GM12872 (cell line): ENCODE measurements around the gene TMA7B.

Source experiments
- TF ChIP-seq, protein P1 (sequence below): IDR thresholded peaks from 3 replicates; pipeline ENCODE4 v1.5.1; 2011; ENCODE audit warnings: low read depth, mild to moderate bottlenecking, low read length, moderate library complexity; ENCODE audit not compliant: insufficient read depth

TMA7B gene

DNA sequence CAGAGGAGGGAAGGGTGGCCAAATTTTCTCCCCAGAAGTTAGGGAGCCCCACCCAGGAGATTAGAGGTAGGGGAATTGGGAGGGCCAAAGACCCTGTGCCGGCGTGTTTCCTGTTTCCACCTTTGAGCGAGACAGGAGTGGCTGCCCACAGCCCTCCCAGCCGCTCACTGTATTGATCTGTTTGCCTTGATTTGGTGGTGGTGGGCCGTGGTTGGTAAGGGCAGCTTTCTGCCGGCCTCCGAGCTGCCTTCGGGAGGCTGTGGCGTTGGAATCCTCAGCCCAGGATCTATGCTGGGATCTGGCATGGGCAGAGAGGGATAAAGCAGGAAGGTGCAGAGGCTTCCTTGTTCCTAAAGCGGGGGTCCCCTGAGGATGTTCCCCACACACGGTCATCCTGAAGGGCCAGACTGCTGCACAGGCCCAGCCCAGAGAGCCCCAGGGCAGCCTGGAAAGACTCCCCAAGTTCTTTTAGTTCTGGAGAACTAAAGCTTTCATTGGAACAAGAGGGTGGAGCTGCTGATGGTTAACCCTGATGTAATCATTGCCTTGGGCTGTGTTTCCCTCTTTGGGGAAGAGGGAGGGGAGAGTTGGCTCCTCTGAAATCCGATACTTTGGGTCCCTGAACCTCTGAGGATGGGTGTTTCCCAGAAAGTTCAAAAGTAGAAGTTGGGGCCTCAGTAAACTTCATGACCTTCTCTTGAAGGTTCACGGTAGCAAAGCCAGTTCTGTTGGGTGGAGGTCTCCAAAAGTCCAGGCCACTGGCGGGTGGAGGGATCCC lies 41.8 kb downstream of the TMA7B start:
- TF ChIP-seq, protein P1, sequence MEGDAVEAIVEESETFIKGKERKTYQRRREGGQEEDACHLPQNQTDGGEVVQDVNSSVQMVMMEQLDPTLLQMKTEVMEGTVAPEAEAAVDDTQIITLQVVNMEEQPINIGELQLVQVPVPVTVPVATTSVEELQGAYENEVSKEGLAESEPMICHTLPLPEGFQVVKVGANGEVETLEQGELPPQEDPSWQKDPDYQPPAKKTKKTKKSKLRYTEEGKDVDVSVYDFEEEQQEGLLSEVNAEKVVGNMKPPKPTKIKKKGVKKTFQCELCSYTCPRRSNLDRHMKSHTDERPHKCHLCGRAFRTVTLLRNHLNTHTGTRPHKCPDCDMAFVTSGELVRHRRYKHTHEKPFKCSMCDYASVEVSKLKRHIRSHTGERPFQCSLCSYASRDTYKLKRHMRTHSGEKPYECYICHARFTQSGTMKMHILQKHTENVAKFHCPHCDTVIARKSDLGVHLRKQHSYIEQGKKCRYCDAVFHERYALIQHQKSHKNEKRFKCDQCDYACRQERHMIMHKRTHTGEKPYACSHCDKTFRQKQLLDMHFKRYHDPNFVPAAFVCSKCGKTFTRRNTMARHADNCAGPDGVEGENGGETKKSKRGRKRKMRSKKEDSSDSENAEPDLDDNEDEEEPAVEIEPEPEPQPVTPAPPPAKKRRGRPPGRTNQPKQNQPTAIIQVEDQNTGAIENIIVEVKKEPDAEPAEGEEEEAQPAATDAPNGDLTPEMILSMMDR: no peak

DNA sequence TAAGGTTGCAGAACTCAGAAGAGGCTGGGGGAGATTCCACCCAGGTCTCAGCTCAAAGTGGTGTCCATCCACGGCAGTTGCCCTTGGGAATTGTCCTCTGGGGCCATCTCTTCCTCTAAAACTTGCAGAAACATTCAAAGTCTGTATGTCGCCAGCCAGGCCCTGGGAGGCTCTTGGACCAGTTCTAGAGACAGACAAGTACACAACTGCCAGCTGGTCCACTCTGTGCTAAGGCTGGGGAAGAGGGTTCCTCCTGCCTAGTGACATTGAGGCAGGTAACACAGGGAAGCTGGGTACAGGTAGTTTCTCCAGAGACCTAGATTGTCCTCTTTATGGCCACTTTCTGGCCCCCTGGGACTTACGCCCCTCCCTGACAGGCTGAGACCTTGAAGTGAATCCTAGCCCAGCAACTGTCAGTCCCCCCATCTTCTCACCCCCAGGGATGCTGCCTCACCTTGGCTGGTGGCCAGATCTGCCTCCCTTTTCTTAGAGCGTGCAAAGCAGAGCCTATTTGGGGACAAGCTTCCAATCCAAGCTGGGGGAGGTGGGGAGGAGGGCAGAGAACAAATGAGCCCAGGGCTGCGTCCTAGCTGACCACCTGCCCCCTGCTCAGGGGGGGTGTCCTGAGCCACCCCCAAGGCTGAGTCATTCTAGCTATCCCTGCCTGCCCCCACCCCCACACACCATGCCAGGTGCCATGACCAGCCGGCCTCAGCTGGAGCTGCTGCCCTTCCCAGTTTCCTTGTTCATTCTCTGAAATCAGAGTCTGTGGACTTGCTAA lies 42.9 kb downstream of the TMA7B start:
- TF ChIP-seq, protein P1: no peak

DNA sequence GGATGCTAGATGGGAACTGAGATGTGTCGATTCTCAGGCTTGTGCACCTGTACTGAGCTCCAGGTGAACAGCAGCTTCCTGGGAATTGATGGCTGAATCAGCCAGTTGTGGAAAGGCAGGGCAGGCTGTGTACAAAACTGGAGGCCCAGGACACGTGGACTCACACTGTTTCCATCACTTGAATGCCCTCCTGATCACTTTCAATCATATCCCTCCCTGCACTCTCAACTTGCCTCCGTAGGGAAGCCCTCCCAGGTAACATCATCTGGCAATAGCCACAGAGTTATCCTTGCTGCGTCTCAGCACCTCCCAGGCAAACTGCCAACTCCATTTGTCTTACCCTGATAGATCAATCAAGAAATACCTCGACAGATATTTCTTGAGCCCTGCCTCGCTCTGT lies 44.6 kb downstream of the TMA7B start:
- TF ChIP-seq, protein P1: no peak

DNA sequence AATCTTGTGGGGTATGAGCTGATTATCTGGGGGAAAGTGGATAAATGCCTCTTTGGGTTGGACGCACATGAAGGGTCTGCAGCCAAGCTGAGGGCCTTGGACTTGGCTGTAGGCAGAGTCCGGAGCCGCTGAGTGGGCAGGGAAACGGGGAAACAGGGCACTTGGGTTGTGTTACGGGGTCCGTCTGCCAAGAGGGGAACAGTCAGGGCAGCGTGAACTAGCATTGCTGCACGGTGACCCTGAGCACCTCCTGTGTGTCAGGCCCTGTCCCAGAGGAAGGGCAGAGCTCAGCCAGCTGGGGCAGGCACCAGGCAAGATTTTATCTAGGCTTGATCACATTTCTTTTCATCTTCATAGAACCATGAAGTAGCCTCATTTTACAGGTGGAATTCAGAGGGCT lies 46.4 kb downstream of the TMA7B start:
- TF ChIP-seq, protein P1: no peak

GRCh38 chr22:40007853-40008710 lies 47.9 kb downstream of the TMA7B start:
- TF ChIP-seq, protein P1: no peak

GRCh38 chr22:40008726-40009291 lies 48.6 kb downstream of the TMA7B start:
- TF ChIP-seq, protein P1: no peak
